Sciatic nerve (tissue), 2 donors: ENCODE data around the gene TMEM161A. TPM values are rescaled to one million over a fixed set of nuclear protein-coding genes. Genes with fewer than 3 reads are reported as not detected.
"Not testable (repeated sequence)": the region's sequence is repeated elsewhere in the genome, so short reads cannot be mapped to it uniquely, and the experiment has no call there.

ENCODE experiments used
- ATAC-seq: fragments of 200-7000 bp; cut with Tn5 transposase; one replicate; pipeline ENCODE4 v1.9.1; 2020; ENCODE audit warnings: mild to moderate bottlenecking, moderate library complexity
- DNase-seq: peaks from one replicate; pipeline ENCODE4 v3.0.0-alpha.2; 2020; ENCODE audit warnings: low spot score
- intact Hi-C: fragments of 100-400 bp; cut with DNase I; formaldehyde crosslinking; loops from one replicate; pipeline ENCODE4 v1.14.2; 2022
- total RNA-seq: library from RNA; stranded (reverse); fragmentation: NEBNext Ultra II Directional; extraction: Animal tissue kit (Norgen Biotek cat#: 25700); gene quantifications from one replicate; pipeline ENCODE4 v1.2.1, GENCODE V29; 2021
- donor health status: DM: no; HTN: no; CAD: no.
- donor health status: DM: no; HTN: no; CAD: no.

The TMEM161A gene
- total RNA-seq, 1 donor from 2014 or later, result 20.7 TPM

- DNase-seq (no peak), ATAC-seq (no peak)
- intact Hi-C loops, result no loop called here
These were observed 21.3 kb upstream of the TMEM161A start for GRCh38 chr19:19159534-19159933.

GRCh38 chr19:19157808-19158207 lies 19.5 kb upstream of the TMEM161A start:
- ATAC-seq, result no peak

GRCh38 chr19:19155495-19156219 lies 17.4 kb upstream of the TMEM161A start:
- DNase-seq (no peak), ATAC-seq (no peak)
- intact Hi-C loops, result no loop called here

More at GRCh38 chr19:19157808-19158207, 19.5 kb upstream of the TMEM161A start:
- DNase-seq, result no peak
- intact Hi-C loops, result no loop called here

GRCh38 chr19:19154768-19155494 lies 16.7 kb upstream of the TMEM161A start:
- intact Hi-C loops, result no loop called here
- no peak for ATAC-seq
- no peak for DNase-seq

GRCh38 chr19:19152668-19153384 lies 14.5 kb upstream of the TMEM161A start:
- intact Hi-C loops, result no loop called here
- no peak for DNase-seq
- ATAC-seq, result no peak

- DNase-seq (no peak), ATAC-seq (no peak)
- intact Hi-C loops, result no loop called here
These were observed 13.1 kb upstream of the TMEM161A start for GRCh38 chr19:19151418-19151817.

- DNase-seq (no peak), ATAC-seq (no peak)
- intact Hi-C loops, result loop anchor here (5.0 kb wide), 1 partner anchor 193 kb away; no protein-coding TSS in a partner anchor
These were observed 11.2 kb upstream of the TMEM161A start for GRCh38 chr19:19149435-19149834.

GRCh38 chr19:19148504-19148903 lies 10.2 kb upstream of the TMEM161A start:
- DNase-seq, ATAC-seq: not testable (repeated sequence)
- intact Hi-C loops, result loop anchor here (5.0 kb wide), 1 partner anchor 194 kb away; no protein-coding TSS in a partner anchor

- intact Hi-C loops, result loop anchor here (5.0 kb wide), 1 partner anchor 195 kb away; no protein-coding TSS in a partner anchor
- ATAC-seq, result no peak
- no peak for DNase-seq
These were observed 9.1 kb upstream of the TMEM161A start for GRCh38 chr19:19147344-19147743.

- intact Hi-C loops, result loop anchor here (5.0 kb wide), 1 partner anchor 195 kb away; no protein-coding TSS in a partner anchor
- DNase-seq (no peak), ATAC-seq (no peak)
These were observed 8.6 kb upstream of the TMEM161A start for GRCh38 chr19:19146865-19147264.

- ATAC-seq, result peak; percentile 76
- peak; percentile 91 for DNase-seq
- intact Hi-C loops, result loop anchor here (5.0 kb wide), 1 partner anchor 196 kb away; no protein-coding TSS in a partner anchor
These were observed 7.7 kb upstream of the TMEM161A start for GRCh38 chr19:19145684-19146608.

- no peak for ATAC-seq
- DNase-seq, result no peak
- intact Hi-C loops, result loop anchor here (5.0 kb wide), 1 partner anchor 197 kb away; no protein-coding TSS in a partner anchor
These were observed 7.0 kb upstream of the TMEM161A start for GRCh38 chr19:19145281-19145680.

GRCh38 chr19:19142347-19142746 lies 4.1 kb upstream of the TMEM161A start:
- no peak for ATAC-seq
- intact Hi-C loops, result no loop called here

GRCh38 chr19:19140476-19140875 lies 2.2 kb upstream of the TMEM161A start:
- intact Hi-C loops, result no loop called here
- DNase-seq (no peak), ATAC-seq (no peak)

More at GRCh38 chr19:19142347-19142746, 4.1 kb upstream of the TMEM161A start:
- DNase-seq, result no peak

GRCh38 chr19:19139876-19140229 lies 1.6 kb upstream of the TMEM161A start:
- DNase-seq (no peak), ATAC-seq (no peak)
- intact Hi-C loops, result no loop called here

- ATAC-seq, result peak; percentile 37
- DNase-seq, result no peak
- intact Hi-C loops, result no loop called here
These were observed 646 bp downstream of the TMEM161A start for GRCh38 chr19:19137556-19138108.

- ATAC-seq, intact Hi-C loops, DNase-seq: not testable (repeated sequence)
These were observed 2.6 kb downstream of the TMEM161A start for GRCh38 chr19:19135713-19136112.

GRCh38 chr19:19134687-19135158 lies 3.6 kb downstream of the TMEM161A start:
- intact Hi-C loops, result no loop called here
- DNase-seq (no peak), ATAC-seq (no peak)
